ENCODE results near the gene MINDY3.
"Not testable (repeated sequence)": the region's sequence is repeated elsewhere in the genome, so short reads cannot be mapped to it uniquely, and the experiment has no call there.

MINDY3 gene

GRCh38 chr10:15859906-15860691, at the start of gene MINDY3:
Gene MINDY3, minus strand, starts transcription at chr10:15860507. Its CDS starts 208 bp downstream, at chr10:15860299.
- peak; percentile 49 to 67 for DNase-seq

GRCh38 chr10:15901889-15902288, 41.6 kb upstream of the MINDY3 start:
- DNase-seq: peak in 1 of 2 experiments; percentile 45

GRCh38 chr10:15898046-15898445, 37.7 kb upstream of the MINDY3 start:
- DNase-seq: no peak

GRCh38 chr10:15897287-15897686, 37.0 kb upstream of the MINDY3 start:
- DNase-seq: no peak

- no peak for DNase-seq
Measured at GRCh38 chr10:15896654-15897053, 36.3 kb upstream of the MINDY3 start.

- DNase-seq: no peak
Measured at GRCh38 chr10:15884447-15884846, 24.1 kb upstream of the MINDY3 start.

GRCh38 chr10:15881542-15881941, 21.2 kb upstream of the MINDY3 start:
- DNase-seq: no peak

GRCh38 chr10:15879663-15880062, 19.4 kb upstream of the MINDY3 start:
- DNase-seq: peak in 1 of 2 experiments; percentile 3

GRCh38 chr10:15879058-15879457, 18.8 kb upstream of the MINDY3 start:
- DNase-seq: peak in 1 of 2 experiments; percentile 22

GRCh38 chr10:15877836-15878576, 17.7 kb upstream of the MINDY3 start:
- DNase-seq: no peak

- not testable (repeated sequence) for DNase-seq
Measured at GRCh38 chr10:15876274-15876673, 16.0 kb upstream of the MINDY3 start.

- DNase-seq: not testable (repeated sequence)
Measured at GRCh38 chr10:15872645-15873044, 12.3 kb upstream of the MINDY3 start.

- no peak for DNase-seq
Measured at GRCh38 chr10:15871823-15872222, 11.5 kb upstream of the MINDY3 start.

GRCh38 chr10:15869935-15870334, 9.6 kb upstream of the MINDY3 start:
- DNase-seq: no peak

- no peak for DNase-seq
Measured at GRCh38 chr10:15868006-15868405, 7.7 kb upstream of the MINDY3 start.

- no peak for DNase-seq
Measured at GRCh38 chr10:15865304-15865703, 5.0 kb upstream of the MINDY3 start.

GRCh38 chr10:15864419-15864818, 4.1 kb upstream of the MINDY3 start:
- no peak for DNase-seq

- DNase-seq: no peak
Measured at GRCh38 chr10:15863733-15864132, 3.4 kb upstream of the MINDY3 start.

GRCh38 chr10:15863323-15863722, 3.0 kb upstream of the MINDY3 start:
- no peak for DNase-seq

- no peak for DNase-seq
Measured at GRCh38 chr10:15860692-15861201, 440 bp upstream of the MINDY3 start.

- DNase-seq: no peak
Measured at GRCh38 chr10:15859509-15859905, 800 bp downstream of the MINDY3 start.

- no peak for DNase-seq
Measured at GRCh38 chr10:15858861-15859281, 1.4 kb downstream of the MINDY3 start.

- DNase-seq: no peak
Measured at GRCh38 chr10:15857107-15857575, 3.2 kb downstream of the MINDY3 start.
